GM18526 (cell line): ENCODE results near the gene HAGH.
A peak's percentile ranks its signal among the peaks of the same experiment; 100 is the strongest.

Source experiments
- POLR2A ChIP-seq: IDR thresholded peaks from 3 replicates; pipeline ENCODE4 v1.6.1; 2011; ENCODE audit not compliant: insufficient read length; ENCODE audit errors: extremely low read depth

HAGH gene

GRCh38 chr16:1826691-1827573 lies at the start of gene HAGH, which contains the start of gene FAHD1:
Gene HAGH (minus strand): TSS chr16:1826825. CDS start chr16:1826787, 38 bp downstream.
Gene FAHD1 (plus strand): TSS chr16:1827206. CDS start chr16:1827239, 33 bp downstream.
- TF ChIP-seq POLR2A: peak; percentile 61

DNA sequence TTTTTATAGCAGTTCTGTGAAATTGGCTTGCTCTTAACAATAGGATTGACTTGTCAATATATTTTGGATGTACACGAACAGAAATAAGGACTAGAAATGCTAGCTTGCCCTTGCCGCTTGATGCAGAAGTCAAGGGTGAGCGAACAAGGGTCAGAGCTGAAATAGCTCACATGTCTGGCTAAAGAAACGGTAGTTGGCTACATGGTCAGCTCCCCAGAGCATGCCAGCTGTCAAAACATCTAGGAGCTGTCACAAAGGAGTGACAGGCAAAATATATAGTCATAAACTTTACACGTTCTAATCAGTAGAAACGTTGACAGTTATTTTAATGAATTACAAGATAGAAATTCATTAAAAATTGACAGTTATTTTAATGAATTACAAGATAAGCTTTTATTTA lies 48.2 kb upstream of the HAGH start:
- TF ChIP-seq POLR2A: no peak

DNA sequence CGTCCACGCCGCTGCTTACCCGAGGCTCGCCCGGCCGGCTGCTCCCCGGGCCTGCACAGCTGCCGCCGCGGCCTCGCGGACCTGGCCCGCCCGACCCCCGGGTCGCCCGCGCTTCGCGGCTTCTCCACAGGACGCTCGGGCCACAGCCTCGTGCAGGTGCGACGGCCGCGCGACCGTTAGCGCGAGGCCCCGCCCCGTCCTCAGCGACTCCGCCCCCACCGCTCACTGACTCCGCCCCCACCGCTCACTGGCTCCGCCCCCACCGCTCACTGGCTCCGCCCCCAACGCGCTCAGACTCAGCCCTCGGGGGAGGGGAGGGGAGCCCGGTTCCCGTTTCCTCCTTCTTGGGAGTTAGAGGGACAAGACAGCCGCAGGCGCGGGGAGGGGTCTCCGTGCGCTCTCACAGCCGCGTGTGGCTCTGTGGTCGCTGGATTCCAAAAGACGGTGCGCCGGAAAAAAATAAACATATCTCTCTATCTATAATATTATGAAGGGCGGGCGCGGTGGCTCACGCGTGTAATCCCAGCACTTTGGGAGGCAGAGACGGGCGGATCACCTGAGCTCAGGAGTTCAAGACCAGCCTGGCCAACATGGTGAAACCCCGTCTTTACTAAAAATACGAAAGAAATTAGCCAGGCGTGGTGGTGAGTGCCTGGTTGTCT lies 45.5 kb upstream of the HAGH start, which contains the start of gene MEIOB:
TSS of gene MEIOB (minus strand) at position 191 of the 662 bp plus-strand sequence. CDS start 3,989 bp downstream, outside the sequence.
- no peak for TF ChIP-seq POLR2A

- no peak for TF ChIP-seq POLR2A
These were observed 43.9 kb upstream of the HAGH start for GRCh38 chr16:1870365-1871082.

DNA sequence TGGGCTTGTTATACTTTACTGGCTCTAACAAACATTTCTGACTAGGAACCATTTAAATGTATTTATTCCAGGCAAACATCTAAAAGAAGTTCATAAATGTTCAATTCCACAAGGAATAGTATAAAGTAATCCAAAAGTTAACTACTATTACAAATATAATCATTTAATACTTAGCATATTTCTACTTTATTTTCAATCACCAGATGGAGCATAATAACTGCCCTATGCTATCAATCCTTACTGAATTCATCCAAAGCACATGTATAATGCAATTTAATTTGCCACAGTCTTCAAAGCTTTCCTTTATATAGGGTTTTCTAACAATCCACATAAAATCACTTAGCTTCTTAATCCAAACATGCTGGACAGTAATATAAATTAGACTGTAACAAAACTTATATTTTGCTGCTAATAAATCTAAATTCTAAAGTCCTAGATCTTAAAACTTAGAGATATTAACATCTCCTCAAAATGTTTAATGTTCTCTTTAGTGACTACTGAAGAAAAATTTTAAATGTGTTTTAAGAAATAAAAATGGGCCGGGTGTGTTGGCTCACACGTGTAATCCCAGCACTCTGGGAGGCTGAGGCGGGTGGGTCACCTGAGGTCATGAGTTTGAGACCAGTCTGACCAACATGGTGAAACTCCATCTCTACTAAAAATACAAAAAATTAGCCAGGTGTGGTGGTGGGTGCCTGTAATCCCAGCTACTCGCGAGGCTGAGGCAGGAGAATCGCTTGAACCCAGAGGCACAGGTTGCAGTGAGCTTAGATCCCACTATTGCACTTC lies 39.5 kb upstream of the HAGH start:
- TF ChIP-seq POLR2A: no peak

DNA sequence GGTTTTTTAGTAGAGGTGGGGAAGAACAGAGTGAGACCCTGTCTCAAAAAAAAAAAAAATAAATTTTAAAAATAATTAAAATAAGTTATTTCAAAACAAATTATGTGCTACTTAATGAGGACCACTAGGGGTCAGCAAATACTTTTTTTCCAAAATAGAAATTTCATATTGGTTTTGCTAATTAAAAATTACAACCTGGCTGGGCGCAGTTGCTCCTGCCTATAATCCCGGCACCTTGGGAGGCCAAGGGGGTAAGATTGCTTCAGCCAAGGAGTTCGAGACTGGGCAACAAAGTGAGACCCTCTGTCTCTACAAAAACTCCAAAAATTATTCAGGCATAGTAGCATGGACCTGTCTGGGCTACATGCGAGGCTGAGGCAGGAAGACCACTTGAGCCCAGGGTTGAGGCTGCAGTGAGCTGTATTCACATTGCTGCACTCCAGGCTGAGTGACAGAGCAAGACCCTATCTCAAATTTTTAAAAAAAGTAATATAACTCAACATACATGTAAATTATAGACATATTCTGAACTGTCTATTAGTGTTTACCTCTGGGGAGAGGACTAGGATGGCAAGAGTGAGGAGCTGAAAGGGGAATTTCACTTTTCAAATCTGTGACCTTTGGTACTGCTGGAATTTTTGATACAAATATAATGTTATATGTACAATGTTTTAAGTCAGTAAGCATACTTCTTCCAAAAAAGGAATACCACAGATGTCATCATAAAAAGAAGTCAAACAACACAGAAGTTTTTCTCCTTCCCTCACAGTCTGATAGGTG lies 37.2 kb upstream of the HAGH start:
- TF ChIP-seq POLR2A: no peak

DNA sequence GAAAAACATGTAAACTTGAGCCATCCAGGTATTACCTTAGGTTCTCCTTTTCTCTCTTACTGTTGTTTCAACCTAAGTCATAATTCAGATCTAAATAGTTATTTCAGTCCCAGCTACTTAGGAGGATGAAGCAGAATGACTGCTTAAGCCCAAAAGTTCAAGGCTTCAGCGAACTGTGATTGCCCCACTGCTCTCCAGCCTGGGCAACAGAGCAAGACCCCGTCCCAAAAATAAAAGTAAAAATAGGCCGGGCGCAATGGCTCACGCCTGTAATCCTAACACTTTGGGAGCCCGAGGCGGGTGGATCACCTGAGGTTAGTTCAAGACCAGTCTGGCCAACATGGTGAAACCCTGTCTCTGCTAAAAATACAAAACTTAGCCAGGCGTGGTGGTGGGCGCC lies 35.8 kb upstream of the HAGH start:
- TF ChIP-seq POLR2A: no peak

DNA sequence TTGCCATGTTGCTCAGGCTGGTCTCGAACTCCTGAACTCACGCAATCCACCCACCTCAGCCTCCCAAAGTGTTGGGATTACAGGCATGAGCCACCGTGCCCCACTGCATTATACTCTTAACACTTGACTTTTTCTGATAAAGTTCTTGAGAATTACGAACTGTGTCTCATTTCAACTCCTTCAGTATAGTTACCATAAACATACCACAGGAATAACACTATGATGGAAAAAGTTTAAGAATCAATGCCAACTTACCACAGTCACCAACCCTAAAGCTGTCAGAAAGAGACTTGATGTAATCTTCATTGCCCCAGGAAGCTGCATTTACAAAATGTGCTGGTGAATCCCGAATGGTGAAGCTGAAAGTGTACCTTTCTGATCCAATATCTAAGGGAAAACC lies 35.1 kb upstream of the HAGH start:
- TF ChIP-seq POLR2A: no peak

GRCh38 chr16:1859650-1860049 lies 33.0 kb upstream of the HAGH start:
- TF ChIP-seq POLR2A: no peak

- no peak for TF ChIP-seq POLR2A
These were observed 31.7 kb upstream of the HAGH start for GRCh38 chr16:1858189-1858865.

- TF ChIP-seq POLR2A: no peak
These were observed 30.9 kb upstream of the HAGH start for GRCh38 chr16:1857433-1858097.

DNA sequence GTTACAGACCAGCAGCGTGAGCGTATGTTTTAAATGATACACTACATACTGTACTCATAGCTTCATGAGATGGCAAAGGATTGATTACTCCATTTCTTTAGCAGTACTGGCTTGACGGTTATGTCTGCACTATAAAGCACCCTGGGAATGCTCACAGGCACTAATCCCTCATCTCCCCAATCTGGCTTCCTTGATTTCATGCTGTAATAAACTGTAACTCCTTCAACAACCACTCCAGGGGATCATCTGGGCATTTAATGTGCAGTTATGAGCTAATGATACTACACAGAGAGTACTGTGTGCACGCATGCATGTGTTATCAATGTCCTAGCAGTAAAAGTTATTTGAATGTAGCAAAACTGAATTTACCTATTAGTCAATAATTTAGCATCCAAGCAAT lies 25.2 kb upstream of the HAGH start:
- no peak for TF ChIP-seq POLR2A

DNA sequence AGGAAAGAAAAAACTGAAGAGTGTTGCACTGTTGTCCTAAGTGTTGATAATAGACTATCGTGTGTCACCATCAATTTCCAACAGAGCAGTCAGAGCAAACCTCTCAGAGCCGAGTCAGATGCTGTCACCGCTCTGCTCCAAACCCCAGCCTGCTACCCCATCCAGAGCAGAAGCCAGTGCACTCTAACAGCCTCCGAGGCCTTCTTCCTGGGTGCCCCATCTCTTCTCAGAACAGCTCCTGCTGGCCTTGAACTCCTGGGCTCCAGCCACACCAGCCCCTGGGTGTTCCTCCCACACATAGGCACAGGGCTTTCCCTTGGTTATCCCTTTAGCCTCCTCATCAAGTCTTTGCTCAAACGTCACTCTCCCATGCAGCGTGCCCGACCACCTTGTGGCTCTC lies 24.4 kb upstream of the HAGH start:
- TF ChIP-seq POLR2A: no peak

DNA sequence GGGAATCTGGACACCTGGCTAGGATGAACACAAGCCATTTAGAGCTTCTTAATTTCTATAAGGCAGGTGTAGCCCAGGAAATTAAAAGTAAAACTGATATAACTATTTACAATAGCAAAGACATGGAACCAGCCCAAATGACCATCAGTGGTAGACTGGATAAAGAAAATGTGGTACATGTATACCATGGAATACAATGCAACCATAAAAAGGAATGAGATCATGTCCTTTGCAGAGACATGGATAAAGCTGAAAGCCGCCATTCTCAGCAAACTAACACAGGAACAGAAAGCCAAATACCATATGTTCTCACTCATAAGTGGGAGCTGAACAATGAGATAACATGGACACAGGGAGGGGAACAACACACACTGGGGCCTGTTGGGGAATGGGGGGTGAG lies 19.8 kb upstream of the HAGH start:
- no peak for TF ChIP-seq POLR2A
